Measurements from ENCODE around the gene CAMK1D. TPM values are rescaled to one million over a fixed set of nuclear protein-coding genes. Genes with fewer than 3 reads are reported as not detected.

CAMK1D gene
- total and polyA plus RNA-seq, 8 donors = 4.4 to 10.8 (median 4.8) TPM

DNA sequence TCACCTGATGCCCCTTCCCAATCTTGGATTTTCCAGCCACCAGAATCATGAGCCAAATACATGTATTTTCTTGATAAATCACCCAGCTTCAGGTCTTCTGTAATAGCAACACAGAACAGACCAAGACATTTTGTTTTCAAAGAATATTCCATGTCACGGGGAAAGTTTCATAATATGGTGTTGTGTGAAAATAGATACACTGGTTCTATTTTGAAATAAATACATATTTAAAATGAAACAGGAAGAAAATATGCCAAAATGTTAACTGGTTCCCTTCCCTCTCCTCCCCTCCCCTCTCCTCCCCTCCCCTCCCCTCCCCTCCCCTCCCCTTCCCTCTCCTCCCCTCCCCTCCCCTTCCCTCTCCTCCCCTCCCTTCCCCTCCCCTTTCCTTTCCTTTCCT is 30.3 kb upstream of the CAMK1D start:
- Histone ChIP-seq H3K4me3 (no peak overlapping the region), H3K9me3 (no peaks in the 10 kb centered on the region)
- no peak for ATAC-seq

DNA sequence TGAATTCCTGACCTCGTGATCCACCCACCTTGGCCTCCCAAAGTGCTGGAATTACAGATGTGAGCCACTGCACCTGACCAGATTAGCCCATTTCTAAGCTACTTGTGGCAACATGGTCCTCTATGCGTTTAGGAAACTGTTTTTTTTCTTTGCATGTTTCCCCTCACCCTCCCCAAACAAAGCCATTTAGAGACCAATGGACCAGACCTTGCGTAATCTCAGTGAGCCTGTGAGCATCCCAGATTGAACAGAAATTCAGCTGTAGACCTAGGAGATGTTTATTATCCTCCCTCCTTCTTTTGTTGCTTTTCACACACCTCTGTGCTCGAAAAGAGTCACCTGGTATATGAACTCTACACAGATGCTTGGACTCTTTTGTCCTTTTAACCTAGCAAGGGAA is 28.5 kb upstream of the CAMK1D start:
- TF ChIP-seq, protein P1, sequence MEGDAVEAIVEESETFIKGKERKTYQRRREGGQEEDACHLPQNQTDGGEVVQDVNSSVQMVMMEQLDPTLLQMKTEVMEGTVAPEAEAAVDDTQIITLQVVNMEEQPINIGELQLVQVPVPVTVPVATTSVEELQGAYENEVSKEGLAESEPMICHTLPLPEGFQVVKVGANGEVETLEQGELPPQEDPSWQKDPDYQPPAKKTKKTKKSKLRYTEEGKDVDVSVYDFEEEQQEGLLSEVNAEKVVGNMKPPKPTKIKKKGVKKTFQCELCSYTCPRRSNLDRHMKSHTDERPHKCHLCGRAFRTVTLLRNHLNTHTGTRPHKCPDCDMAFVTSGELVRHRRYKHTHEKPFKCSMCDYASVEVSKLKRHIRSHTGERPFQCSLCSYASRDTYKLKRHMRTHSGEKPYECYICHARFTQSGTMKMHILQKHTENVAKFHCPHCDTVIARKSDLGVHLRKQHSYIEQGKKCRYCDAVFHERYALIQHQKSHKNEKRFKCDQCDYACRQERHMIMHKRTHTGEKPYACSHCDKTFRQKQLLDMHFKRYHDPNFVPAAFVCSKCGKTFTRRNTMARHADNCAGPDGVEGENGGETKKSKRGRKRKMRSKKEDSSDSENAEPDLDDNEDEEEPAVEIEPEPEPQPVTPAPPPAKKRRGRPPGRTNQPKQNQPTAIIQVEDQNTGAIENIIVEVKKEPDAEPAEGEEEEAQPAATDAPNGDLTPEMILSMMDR (IDR thresholded peaks at IDR 0.05) = no peak
- DNase-seq (no peak), ATAC-seq (no peak)
- Histone ChIP-seq H3K36me3 (no peaks in the 10 kb centered on the region), H3K27ac (no peak overlapping the region), H3K9me3 (no peaks in the 10 kb centered on the region), H3K4me3 (no peak overlapping the region), H3K27me3 (no peaks in the 10 kb centered on the region), H3K4me1 (no peaks in the 10 kb centered on the region)
- intact Hi-C loops (cut with DNase I) = no loop called here

More for the DNA sequence above, 30.3 kb upstream of the CAMK1D start:
- Histone ChIP-seq H3K4me1 (no peaks in the 10 kb centered on the region), H3K27me3 (no peaks in the 10 kb centered on the region), H3K27ac (no peak overlapping the region), H3K36me3 (no peaks in the 10 kb centered on the region)
- DNase-seq = no peak
- TF ChIP-seq, protein P1 (IDR thresholded peaks at IDR 0.05) = no peak
- intact Hi-C loops (cut with DNase I) = no loop called here

DNA sequence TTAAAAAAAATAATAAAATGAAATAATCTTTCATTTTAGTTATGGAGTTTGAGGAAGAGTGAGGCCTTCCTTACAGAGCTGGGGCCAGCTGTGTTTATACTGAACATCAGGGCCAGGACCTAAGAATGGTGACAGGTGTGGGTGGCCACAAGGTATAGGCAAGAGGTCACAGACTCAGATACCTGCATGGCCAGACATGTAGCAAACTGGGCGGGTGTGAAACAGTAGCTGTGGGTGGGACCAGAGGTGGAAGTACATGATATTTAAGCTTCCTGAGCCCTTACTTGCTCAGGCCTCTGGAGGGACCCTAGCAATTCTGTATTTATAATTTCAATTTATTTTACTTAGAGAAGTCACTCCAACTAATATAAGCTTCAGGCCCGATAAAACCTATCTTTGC is 27.7 kb upstream of the CAMK1D start:
- Histone ChIP-seq H3K9me3 (no peaks in the 10 kb centered on the region), H3K4me1 (no peaks in the 10 kb centered on the region), H3K36me3 (no peaks in the 10 kb centered on the region), H3K27ac (no peak overlapping the region), H3K4me3 (no peak overlapping the region), H3K27me3 (no peaks in the 10 kb centered on the region)
- intact Hi-C loops (cut with DNase I) = no loop called here
- no peak for DNase-seq
- ATAC-seq = no peak
- TF ChIP-seq, protein P1 (IDR thresholded peaks at IDR 0.05) = no peak

DNA sequence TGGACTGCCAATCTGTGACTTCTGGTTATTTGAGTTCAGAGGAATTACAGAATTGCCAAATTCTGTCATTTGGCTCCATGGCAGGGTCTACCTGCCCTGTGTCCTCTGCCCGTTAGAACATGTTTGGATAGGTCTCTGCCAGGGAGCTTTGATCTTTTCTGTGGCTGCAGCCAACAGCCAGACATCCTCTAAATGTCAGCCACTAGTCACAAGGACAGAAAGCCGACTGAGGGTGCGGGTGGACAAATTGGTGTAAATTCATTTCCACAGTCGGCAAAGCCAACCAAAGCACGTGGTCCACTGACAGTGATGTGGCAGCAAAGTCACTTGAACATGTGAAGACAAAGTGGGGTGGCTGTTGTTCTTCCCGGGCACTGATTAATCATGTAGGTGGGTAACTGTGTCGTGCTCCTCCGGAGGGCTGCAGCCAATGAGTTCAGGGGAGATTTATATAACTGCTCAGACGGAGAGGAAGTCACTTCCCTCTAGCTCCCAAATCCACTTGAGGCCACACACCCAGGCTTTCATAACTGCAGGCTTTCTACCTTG is 26.7 kb upstream of the CAMK1D start:
- Histone ChIP-seq H3K27me3 (no peaks in the 10 kb centered on the region), H3K9me3 (no peaks in the 10 kb centered on the region), H3K4me1 (no peaks in the 10 kb centered on the region), H3K36me3 (no peaks in the 10 kb centered on the region), H3K4me3 (no peak overlapping the region), H3K27ac (no peak overlapping the region)
- intact Hi-C loops (cut with DNase I) = no loop called here
- ATAC-seq = no peak
- TF ChIP-seq, protein P1 (IDR thresholded peaks at IDR 0.05) = no peak
- no peak for DNase-seq

DNA sequence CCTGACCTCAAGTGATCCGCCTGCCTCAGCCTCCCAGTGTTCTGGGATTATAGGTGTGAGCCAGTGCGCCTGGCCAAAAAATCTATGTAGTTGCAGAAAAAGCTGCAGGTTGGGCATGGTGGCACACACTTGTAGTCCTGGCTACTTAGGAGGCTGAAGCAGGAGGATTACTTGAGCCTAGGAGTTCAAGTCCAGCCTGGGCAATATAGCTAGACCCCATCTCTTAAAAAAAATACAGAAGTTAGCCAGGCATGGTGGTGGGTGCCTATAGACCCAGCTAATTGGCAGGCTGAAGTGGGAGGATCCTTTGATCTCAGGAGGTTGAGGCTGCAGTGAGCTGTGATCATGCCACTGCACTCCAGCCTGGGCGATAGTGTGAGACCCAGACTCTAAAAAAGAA is 24.8 kb upstream of the CAMK1D start:
- ATAC-seq (no peak), DNase-seq (no peak)
- Histone ChIP-seq H3K27me3 (no peaks in the 10 kb centered on the region), H3K4me1 (no peaks in the 10 kb centered on the region), H3K36me3 (no peaks in the 10 kb centered on the region), H3K4me3 (no peak overlapping the region), H3K27ac (no peak overlapping the region), H3K9me3 (no peaks in the 10 kb centered on the region)
- TF ChIP-seq, protein P1 (IDR thresholded peaks at IDR 0.05) = no peak
- intact Hi-C loops (cut with DNase I) = no loop called here

All from left lung (tissue), 10 donors.